GM23338 (cell line): ENCODE data around the gene TRUB1.
"Not testable (repeated sequence)": the region's sequence is repeated elsewhere in the genome, so short reads cannot be mapped to it uniquely, and the experiment has no call there.

Experiments used
- CREB1 ChIP-seq: fragments of 250-450 bp; sonication (Bioruptor Pico); IDR thresholded peaks from 2 replicates; pipeline ENCODE4 v1.5.0; 2020; ENCODE audit warnings: low read depth, mild to moderate bottlenecking, moderate library complexity
- EZH2 ChIP-seq: fragments of 200-600 bp; sonication (generic); IDR thresholded peaks from one replicate; pipeline ENCODE4 v1.8.0; 2017; ENCODE audit warnings: antibody characterized with exemption, mild to moderate bottlenecking, low read depth; ENCODE audit not compliant: unreplicated experiment
- EZH2phosphoT487 ChIP-seq: fragments of 200-600 bp; sonication (generic); IDR thresholded peaks from one replicate; pipeline ENCODE4 v1.8.1; 2018; ENCODE audit warnings: antibody characterized with exemption; ENCODE audit not compliant: unreplicated experiment
- JUNB ChIP-seq: IDR thresholded peaks from one replicate; pipeline ENCODE4 v1.6.1; 2016; ENCODE audit warnings: antibody characterized with exemption; ENCODE audit not compliant: unreplicated experiment
- POLR2AphosphoS5 ChIP-seq: IDR thresholded peaks from 2 replicates; pipeline ENCODE4 v1.6.1; 2016; ENCODE audit warnings: antibody characterized with exemption, low read depth
- STAT1 ChIP-seq: IDR thresholded peaks from one replicate; pipeline ENCODE4 v1.6.1; 2016; ENCODE audit warnings: antibody characterized with exemption; ENCODE audit not compliant: unreplicated experiment
- TF ChIP-seq, protein P1 (sequence below), 2 experiments: fragments of 200-600 bp in 1 of 2; sonication (generic) in 1 of 2; conservative IDR thresholded peaks; 2 replicates each; pipeline versions ENCODE4 v1.5.1 to v1.6.1; 2016 to 2017; ENCODE audit warnings: antibody characterized with exemption in 2 of 2, low read depth in 2 of 2, mild to moderate bottlenecking in 2 of 2, moderate library complexity in 1 of 2
- TF ChIP-seq, protein P2 (sequence below): IDR thresholded peaks from one replicate; pipeline ENCODE4 v1.6.1; 2018; ENCODE audit warnings: antibody characterized with exemption; ENCODE audit not compliant: unreplicated experiment

DNA sequence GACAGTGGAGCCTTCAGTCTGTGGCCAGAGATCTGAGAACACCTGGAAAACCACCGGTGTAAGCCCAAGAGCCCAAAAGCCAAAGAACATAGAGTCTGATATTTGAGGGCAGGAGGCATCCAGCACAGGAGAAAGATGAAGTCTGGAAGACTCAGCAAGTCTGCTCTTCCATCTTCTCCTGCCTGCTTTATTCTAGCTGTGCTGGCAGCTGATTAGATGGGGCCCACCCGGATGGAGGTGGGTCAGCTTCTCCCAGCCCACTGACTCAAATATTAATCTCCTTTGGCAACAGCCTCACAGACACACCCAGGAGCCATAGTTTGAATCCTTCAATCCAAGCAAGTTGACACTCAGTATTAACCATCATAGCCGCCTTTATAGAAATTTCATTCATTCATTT is 4.0 kb upstream of the TRUB1 start:
- not testable (repeated sequence) for TF ChIP-seq CREB1 (CRISPR knock-in tag); POLR2AphosphoS5; EZH2phosphoT487; EZH2; JUNB; STAT1
- TF ChIP-seq, protein P1, sequence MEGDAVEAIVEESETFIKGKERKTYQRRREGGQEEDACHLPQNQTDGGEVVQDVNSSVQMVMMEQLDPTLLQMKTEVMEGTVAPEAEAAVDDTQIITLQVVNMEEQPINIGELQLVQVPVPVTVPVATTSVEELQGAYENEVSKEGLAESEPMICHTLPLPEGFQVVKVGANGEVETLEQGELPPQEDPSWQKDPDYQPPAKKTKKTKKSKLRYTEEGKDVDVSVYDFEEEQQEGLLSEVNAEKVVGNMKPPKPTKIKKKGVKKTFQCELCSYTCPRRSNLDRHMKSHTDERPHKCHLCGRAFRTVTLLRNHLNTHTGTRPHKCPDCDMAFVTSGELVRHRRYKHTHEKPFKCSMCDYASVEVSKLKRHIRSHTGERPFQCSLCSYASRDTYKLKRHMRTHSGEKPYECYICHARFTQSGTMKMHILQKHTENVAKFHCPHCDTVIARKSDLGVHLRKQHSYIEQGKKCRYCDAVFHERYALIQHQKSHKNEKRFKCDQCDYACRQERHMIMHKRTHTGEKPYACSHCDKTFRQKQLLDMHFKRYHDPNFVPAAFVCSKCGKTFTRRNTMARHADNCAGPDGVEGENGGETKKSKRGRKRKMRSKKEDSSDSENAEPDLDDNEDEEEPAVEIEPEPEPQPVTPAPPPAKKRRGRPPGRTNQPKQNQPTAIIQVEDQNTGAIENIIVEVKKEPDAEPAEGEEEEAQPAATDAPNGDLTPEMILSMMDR (conservative IDR thresholded peaks at IDR 0.05; ENCODE audit: low read depth in 2 of 2): not testable (repeated sequence)
- TF ChIP-seq, protein P2, sequence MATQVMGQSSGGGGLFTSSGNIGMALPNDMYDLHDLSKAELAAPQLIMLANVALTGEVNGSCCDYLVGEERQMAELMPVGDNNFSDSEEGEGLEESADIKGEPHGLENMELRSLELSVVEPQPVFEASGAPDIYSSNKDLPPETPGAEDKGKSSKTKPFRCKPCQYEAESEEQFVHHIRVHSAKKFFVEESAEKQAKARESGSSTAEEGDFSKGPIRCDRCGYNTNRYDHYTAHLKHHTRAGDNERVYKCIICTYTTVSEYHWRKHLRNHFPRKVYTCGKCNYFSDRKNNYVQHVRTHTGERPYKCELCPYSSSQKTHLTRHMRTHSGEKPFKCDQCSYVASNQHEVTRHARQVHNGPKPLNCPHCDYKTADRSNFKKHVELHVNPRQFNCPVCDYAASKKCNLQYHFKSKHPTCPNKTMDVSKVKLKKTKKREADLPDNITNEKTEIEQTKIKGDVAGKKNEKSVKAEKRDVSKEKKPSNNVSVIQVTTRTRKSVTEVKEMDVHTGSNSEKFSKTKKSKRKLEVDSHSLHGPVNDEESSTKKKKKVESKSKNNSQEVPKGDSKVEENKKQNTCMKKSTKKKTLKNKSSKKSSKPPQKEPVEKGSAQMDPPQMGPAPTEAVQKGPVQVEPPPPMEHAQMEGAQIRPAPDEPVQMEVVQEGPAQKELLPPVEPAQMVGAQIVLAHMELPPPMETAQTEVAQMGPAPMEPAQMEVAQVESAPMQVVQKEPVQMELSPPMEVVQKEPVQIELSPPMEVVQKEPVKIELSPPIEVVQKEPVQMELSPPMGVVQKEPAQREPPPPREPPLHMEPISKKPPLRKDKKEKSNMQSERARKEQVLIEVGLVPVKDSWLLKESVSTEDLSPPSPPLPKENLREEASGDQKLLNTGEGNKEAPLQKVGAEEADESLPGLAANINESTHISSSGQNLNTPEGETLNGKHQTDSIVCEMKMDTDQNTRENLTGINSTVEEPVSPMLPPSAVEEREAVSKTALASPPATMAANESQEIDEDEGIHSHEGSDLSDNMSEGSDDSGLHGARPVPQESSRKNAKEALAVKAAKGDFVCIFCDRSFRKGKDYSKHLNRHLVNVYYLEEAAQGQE: not testable (repeated sequence)
